Activated CD4-positive, alpha-beta T cell treated with anti-CD3 and anti-CD28 coated beads, Interleukin-2, amount 50 U/mL, for 1 hour (primary cell): ENCODE measurements around the gene CARTPT.

Source experiments
- DNase-seq: peaks from one replicate; pipeline ENCODE4 v3.0.0-alpha.2; 2020

The CARTPT gene

DNA sequence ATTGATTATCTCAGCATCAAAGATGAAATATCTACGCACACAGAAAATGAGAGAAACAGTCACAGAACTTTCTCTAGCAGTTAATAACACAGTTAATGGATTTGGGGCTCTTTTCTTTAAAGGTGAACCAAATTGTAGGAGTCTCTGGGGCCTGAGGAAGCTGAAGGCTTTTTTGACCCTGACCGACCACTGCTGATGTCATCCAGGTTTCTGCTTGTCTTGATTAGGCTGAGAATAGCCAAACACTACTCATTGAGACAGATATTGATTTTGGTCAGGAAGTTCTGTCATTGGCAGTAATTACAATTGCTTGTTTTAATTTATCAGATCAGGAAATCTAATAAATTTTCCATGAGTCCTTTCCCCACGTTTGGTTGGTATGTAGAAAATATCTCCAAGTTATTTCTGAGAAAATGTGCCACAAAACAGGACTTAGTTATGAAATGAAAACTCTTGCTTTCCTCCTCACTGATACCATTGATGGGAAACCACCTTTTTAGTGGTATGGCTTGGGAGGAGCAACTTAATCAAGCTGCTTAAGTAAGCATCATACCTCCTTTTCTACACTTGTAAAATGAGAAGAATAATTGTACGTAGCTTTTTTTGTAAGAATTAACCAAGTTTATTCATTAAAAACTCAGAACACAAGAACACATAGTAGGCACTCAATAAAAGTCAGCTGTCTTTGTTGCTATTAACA, 19.7 kb downstream of the CARTPT start:
- no peak for DNase-seq

DNA sequence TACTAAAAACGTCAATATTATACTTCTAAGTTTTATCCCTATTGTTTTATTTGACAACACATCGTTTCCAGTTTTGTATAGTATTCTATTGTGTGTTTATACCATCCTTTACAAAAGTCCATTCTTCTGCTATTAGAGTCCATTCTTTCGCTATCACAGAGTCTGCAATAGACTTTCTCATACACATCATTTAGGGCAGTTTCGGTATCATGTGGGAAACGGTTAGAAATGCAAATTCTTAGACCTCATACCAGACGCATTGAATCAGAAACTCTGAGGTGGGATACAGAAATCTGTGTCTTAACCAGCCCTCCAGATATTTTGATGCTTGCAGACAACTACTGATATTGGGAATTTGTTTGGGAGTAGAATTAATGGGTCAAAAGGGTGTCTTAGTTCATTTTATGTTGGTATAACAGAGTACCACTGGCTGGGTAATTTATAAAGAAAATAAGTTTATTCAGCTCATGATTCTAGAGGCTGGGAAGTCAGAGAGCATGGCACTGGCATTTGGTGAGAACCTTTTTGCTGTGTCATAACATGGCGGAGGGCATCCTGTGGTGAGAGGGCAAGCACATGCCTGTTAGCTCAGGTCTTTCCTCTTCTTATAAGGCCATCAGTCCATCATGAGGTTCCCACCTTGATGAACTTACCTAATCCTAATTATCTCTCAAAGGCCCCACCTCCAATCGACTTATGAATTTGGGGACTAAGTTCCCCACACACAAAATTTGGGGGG, 21.1 kb downstream of the CARTPT start:
- no peak for DNase-seq

- no peak for DNase-seq
Measured at GRCh38 chr5:71743155-71743554, 24.1 kb downstream of the CARTPT start.

GRCh38 chr5:71744009-71744790, 25.1 kb downstream of the CARTPT start:
- DNase-seq, result no peak

DNA sequence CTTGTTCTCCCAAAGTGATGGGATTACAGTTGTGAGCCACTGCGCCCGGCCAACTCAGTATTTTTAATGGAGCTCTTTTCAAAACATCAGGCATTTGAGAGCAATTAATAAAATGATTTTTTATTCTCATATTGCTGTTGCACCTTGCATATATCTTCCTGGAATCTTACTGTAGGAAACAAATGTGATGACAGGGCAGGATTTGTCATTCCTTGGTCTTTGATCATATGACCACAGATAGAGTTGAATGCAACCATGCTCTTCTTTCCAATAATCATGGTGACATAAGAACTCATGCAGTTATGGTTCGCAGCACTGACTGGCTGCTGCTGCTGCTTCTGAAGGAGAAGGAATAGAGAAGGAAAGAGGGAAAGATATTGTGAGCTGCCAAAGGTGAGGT, 28.1 kb downstream of the CARTPT start:
- DNase-seq, result no peak

- DNase-seq, result no peak
Measured at GRCh38 chr5:71748360-71748759, 29.3 kb downstream of the CARTPT start.

DNA sequence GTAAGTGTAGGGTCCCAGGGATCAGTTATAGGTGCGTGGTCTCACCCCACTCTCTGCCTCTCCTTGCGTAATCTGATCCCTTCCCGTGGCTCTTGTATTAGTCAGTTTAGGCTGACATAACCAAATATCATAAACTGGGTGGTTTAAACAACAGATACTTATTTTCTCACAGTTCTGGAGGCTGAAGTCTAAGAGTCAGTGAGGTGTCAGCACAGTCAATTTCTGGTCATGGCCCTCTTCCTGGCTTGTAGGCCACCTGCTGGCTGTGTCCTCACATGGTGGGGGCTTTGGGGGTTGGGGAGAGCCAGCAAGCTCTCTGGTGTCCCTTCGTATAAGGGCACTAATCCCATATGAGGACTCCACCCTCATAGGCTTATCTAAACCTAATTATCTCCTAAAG, 32.3 kb downstream of the CARTPT start:
- no peak for DNase-seq

DNA sequence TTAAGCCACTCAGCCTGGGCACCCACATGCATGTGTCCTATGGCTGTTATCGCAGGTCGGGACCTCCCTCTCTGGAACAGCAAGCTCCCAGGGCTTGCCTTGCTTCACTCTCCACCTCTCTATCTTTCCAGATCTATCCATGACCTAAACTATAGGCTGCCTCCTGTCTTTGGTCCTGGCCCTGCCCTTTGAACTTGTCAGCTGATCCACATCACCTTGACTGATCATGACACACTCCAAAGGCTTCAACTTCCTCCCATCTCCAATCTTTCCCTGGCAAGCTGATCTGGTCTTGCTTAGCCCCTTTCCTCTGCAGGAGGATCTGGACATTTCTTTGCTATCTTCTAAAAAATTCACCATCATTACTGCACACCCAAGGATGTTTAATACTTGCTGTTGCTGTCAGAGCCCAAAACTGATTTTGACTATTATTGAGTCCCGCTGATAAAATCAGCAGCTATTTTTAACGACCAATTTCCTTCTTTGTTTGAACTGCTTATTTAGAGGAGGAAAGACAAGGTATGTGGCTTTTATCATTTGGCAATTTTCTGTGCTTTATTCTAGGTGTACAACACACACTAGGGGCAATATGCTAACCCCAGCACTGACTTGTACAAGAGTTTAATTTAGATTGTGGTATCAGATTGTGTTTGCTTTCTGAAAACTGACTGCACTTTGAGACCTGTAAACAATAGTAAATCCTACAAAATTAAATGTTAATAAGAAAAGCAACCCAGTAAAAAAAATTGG, 33.5 kb downstream of the CARTPT start:
- no peak for DNase-seq

DNA sequence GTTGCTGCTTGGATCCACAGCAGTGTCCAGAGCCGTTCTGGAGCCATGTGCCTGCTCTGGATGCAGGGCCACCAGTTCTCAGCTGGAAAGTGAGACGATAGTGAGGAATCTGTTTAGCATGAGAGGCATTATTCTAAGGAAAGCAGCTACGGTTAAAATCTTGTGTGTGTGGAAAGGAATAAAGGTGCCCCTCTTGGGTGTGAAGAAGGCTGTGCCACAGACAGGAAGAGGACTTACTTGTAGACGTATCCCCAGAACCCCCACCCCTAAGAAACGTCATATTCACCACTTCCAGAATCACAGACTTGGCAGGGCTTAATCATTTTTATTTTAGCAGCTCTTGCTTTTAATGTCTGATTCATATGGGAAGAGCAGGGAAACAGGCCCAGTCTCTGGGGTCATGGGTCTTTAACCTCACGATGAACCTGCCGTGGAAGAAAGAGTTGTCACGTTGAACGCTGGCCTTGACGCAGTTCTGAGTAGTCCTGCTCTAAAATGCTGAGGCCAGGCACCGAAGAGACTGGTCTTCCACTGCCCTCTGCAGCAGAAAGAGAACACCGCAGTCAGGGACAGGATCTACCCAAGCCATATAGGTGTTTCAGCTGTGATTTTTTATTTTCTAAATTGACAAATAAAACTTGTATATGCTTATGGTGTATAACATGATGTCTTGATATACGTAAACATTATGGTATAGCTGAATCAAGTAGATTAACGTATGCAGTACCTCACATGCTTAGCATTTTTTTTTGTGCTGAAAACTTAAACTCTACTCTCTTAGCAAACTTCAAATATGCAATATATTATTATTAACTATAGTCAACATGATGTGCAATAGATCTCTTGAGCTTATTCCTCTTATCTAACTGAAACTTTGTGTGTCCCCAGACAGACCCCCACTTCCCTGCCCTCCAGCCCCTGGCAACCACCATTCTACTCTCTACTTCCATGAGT, 38.8 kb downstream of the CARTPT start:
- DNase-seq, result peak; percentile 27

GRCh38 chr5:71762826-71763225, 43.8 kb downstream of the CARTPT start:
- no peak for DNase-seq

GRCh38 chr5:71767661-71768060, 48.6 kb downstream of the CARTPT start:
- DNase-seq, result no peak

DNA sequence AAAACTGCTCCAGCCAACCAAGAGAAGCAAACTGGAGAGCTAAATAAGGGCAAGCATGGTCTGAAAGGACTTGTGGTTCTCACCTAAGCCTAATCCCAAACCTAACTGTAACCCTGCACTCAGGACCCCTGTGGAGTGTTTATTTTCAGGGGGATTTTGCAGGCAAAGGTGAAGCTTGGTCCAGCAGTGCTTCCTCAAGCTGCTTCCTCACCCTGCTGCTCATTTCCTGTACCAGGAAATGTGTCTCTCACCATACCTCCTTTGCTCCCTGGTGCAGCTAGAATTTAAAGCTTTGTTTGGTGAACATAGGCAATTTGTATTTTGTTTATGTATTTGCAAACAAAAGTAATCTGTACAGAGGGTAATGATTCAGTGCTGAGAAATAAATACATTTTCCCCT, 50.2 kb downstream of the CARTPT start:
- DNase-seq, result no peak

GRCh38 chr5:71770381-71770780, 51.3 kb downstream of the CARTPT start:
- DNase-seq, result no peak
